Measurements from ENCODE around the gene C7orf25. TPM values are rescaled to one million over a fixed set of nuclear protein-coding genes. Genes with fewer than 3 reads are reported as not detected.

C7orf25 gene
- total RNA-seq, 1 experiment from 2014 or later: 5.5 TPM

DNA sequence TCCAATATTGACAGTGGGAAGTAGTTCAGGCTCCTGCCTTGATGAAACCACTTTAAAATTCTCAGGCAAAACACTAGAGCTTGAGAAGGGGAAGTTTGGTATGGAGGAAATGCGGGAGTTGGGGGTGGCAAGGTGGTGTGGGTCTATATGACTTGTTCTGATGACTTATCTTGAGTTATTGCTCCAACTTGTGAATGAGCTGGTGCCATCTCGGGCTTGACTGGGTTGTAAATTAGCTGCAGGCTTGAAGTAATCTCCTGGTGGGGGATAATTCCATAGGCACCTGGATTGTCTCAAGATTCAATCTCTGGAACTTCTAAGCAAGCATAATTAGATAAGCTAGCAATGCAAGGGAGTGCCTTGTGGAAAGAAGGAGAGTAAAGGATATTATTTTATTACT lies 49.3 kb upstream of the C7orf25 start:
- TF ChIP-seq, protein P1, sequence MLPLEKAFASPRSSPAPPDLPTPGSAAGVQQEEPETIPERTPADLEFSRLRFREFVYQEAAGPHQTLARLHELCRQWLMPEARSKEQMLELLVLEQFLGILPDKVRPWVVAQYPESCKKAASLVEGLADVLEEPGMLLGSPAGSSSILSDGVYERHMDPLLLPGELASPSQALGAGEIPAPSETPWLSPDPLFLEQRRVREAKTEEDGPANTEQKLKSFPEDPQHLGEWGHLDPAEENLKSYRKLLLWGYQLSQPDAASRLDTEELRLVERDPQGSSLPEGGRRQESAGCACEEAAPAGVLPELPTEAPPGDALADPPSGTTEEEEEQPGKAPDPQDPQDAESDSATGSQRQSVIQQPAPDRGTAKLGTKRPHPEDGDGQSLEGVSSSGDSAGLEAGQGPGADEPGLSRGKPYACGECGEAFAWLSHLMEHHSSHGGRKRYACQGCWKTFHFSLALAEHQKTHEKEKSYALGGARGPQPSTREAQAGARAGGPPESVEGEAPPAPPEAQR (CRISPR knock-in tag; IDR thresholded peaks at IDR 0.05): no peak
- TF ChIP-seq, protein P2, sequence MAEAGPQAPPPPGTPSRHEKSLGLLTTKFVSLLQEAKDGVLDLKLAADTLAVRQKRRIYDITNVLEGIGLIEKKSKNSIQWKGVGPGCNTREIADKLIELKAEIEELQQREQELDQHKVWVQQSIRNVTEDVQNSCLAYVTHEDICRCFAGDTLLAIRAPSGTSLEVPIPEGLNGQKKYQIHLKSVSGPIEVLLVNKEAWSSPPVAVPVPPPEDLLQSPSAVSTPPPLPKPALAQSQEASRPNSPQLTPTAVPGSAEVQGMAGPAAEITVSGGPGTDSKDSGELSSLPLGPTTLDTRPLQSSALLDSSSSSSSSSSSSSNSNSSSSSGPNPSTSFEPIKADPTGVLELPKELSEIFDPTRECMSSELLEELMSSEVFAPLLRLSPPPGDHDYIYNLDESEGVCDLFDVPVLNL (CRISPR knock-in tag; IDR thresholded peaks at IDR 0.05; ENCODE audit: borderline replicate concordance, low read depth): no peak
- TF ChIP-seq FOXP1 (CRISPR knock-in tag; IDR thresholded peaks at IDR 0.05; ENCODE audit: borderline replicate concordance) (no peak), CREB1 (CRISPR knock-in tag; IDR thresholded peaks at IDR 0.05) (no peak), ATF1 (CRISPR knock-in tag; IDR thresholded peaks at IDR 0.05) (no peak), JAZF1 (CRISPR knock-in tag; IDR thresholded peaks at IDR 0.05) (no peak), ZNF121 (CRISPR knock-in tag; IDR thresholded peaks at IDR 0.05) (no peak), ZNF423 (CRISPR knock-in tag; IDR thresholded peaks at IDR 0.05) (no peak), HMGA2 (CRISPR knock-in tag; IDR thresholded peaks at IDR 0.05) (no peak), JUN (CRISPR knock-in tag; IDR thresholded peaks at IDR 0.05) (no peak), KAT7 (CRISPR knock-in tag; IDR thresholded peaks at IDR 0.05; ENCODE audit: borderline replicate concordance) (no peak), ZNF263 (CRISPR knock-in tag; IDR thresholded peaks at IDR 0.05; ENCODE audit: low read depth) (no peak), ZNF416 (CRISPR knock-in tag; IDR thresholded peaks at IDR 0.05) (no peak), FOXJ3 (CRISPR knock-in tag; IDR thresholded peaks at IDR 0.05; ENCODE audit: borderline replicate concordance) (no peak)
- TF ChIP-seq, protein P3, sequence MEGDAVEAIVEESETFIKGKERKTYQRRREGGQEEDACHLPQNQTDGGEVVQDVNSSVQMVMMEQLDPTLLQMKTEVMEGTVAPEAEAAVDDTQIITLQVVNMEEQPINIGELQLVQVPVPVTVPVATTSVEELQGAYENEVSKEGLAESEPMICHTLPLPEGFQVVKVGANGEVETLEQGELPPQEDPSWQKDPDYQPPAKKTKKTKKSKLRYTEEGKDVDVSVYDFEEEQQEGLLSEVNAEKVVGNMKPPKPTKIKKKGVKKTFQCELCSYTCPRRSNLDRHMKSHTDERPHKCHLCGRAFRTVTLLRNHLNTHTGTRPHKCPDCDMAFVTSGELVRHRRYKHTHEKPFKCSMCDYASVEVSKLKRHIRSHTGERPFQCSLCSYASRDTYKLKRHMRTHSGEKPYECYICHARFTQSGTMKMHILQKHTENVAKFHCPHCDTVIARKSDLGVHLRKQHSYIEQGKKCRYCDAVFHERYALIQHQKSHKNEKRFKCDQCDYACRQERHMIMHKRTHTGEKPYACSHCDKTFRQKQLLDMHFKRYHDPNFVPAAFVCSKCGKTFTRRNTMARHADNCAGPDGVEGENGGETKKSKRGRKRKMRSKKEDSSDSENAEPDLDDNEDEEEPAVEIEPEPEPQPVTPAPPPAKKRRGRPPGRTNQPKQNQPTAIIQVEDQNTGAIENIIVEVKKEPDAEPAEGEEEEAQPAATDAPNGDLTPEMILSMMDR (IDR thresholded peaks at IDR 0.05): no peak
- TF ChIP-seq, protein P4, sequence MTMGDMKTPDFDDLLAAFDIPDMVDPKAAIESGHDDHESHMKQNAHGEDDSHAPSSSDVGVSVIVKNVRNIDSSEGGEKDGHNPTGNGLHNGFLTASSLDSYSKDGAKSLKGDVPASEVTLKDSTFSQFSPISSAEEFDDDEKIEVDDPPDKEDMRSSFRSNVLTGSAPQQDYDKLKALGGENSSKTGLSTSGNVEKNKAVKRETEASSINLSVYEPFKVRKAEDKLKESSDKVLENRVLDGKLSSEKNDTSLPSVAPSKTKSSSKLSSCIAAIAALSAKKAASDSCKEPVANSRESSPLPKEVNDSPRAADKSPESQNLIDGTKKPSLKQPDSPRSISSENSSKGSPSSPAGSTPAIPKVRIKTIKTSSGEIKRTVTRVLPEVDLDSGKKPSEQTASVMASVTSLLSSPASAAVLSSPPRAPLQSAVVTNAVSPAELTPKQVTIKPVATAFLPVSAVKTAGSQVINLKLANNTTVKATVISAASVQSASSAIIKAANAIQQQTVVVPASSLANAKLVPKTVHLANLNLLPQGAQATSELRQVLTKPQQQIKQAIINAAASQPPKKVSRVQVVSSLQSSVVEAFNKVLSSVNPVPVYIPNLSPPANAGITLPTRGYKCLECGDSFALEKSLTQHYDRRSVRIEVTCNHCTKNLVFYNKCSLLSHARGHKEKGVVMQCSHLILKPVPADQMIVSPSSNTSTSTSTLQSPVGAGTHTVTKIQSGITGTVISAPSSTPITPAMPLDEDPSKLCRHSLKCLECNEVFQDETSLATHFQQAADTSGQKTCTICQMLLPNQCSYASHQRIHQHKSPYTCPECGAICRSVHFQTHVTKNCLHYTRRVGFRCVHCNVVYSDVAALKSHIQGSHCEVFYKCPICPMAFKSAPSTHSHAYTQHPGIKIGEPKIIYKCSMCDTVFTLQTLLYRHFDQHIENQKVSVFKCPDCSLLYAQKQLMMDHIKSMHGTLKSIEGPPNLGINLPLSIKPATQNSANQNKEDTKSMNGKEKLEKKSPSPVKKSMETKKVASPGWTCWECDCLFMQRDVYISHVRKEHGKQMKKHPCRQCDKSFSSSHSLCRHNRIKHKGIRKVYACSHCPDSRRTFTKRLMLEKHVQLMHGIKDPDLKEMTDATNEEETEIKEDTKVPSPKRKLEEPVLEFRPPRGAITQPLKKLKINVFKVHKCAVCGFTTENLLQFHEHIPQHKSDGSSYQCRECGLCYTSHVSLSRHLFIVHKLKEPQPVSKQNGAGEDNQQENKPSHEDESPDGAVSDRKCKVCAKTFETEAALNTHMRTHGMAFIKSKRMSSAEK (CRISPR knock-in tag; IDR thresholded peaks at IDR 0.05; ENCODE audit: borderline replicate concordance): no peak
- TF ChIP-seq, protein P5, sequence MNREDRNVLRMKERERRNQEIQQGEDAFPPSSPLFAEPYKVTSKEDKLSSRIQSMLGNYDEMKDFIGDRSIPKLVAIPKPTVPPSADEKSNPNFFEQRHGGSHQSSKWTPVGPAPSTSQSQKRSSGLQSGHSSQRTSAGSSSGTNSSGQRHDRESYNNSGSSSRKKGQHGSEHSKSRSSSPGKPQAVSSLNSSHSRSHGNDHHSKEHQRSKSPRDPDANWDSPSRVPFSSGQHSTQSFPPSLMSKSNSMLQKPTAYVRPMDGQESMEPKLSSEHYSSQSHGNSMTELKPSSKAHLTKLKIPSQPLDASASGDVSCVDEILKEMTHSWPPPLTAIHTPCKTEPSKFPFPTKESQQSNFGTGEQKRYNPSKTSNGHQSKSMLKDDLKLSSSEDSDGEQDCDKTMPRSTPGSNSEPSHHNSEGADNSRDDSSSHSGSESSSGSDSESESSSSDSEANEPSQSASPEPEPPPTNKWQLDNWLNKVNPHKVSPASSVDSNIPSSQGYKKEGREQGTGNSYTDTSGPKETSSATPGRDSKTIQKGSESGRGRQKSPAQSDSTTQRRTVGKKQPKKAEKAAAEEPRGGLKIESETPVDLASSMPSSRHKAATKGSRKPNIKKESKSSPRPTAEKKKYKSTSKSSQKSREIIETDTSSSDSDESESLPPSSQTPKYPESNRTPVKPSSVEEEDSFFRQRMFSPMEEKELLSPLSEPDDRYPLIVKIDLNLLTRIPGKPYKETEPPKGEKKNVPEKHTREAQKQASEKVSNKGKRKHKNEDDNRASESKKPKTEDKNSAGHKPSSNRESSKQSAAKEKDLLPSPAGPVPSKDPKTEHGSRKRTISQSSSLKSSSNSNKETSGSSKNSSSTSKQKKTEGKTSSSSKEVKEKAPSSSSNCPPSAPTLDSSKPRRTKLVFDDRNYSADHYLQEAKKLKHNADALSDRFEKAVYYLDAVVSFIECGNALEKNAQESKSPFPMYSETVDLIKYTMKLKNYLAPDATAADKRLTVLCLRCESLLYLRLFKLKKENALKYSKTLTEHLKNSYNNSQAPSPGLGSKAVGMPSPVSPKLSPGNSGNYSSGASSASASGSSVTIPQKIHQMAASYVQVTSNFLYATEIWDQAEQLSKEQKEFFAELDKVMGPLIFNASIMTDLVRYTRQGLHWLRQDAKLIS (CRISPR knock-in tag; IDR thresholded peaks at IDR 0.05; ENCODE audit: borderline replicate concordance): no peak
- TF ChIP-seq, protein P6, sequence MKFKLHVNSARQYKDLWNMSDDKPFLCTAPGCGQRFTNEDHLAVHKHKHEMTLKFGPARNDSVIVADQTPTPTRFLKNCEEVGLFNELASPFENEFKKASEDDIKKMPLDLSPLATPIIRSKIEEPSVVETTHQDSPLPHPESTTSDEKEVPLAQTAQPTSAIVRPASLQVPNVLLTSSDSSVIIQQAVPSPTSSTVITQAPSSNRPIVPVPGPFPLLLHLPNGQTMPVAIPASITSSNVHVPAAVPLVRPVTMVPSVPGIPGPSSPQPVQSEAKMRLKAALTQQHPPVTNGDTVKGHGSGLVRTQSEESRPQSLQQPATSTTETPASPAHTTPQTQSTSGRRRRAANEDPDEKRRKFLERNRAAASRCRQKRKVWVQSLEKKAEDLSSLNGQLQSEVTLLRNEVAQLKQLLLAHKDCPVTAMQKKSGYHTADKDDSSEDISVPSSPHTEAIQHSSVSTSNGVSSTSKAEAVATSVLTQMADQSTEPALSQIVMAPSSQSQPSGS (CRISPR knock-in tag; IDR thresholded peaks at IDR 0.05; ENCODE audit: borderline replicate concordance, low read depth): no peak
- TF ChIP-seq, protein P7, sequence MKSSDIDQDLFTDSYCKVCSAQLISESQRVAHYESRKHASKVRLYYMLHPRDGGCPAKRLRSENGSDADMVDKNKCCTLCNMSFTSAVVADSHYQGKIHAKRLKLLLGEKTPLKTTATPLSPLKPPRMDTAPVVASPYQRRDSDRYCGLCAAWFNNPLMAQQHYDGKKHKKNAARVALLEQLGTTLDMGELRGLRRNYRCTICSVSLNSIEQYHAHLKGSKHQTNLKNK (CRISPR knock-in tag; IDR thresholded peaks at IDR 0.05): no peak
- Mint-ChIP-seq H3K27ac (no peak overlapping the region), H3K4me1 (peaks cover 14% of the 10 kb centered on the region), H3K9me3 (peaks cover 38% of the 10 kb centered on the region), H3K27me3 (ENCODE audit: low read depth) (no peaks in the 10 kb centered on the region), H3K36me3 (peaks cover 26% of the 10 kb centered on the region), H3K4me3 (no peak overlapping the region)
- ChIA-PET CTCF (interaction anchor here (1.7 to 2.4 kb wide), 2 partner anchors 20 to 21 kb away, joined by 8 to 10 read pairs; no protein-coding TSS in a partner anchor), POLR2A (no interaction called here)
- ATAC-seq: no peak
- DNase-seq (ENCODE audit: low spot score): no peak
